PC-9 (cell line): ENCODE results near the gene EYA4.

ENCODE experiments used
- CTCF ChIP-seq: fragments of 200-600 bp; sonication (generic); conservative IDR thresholded peaks from 2 replicates; pipeline ENCODE4 v1.6.1; 2017; ENCODE audit warnings: mixed run types, antibody characterized with exemption, mild to moderate bottlenecking, moderate library complexity
- EZH2 ChIP-seq: fragments of 200-600 bp; sonication (generic); IDR thresholded peaks from 2 replicates; pipeline ENCODE4 v1.8.0; 2017; ENCODE audit warnings: antibody characterized with exemption, low read depth

GRCh38 chr6:133326584-133326983 lies 85.4 kb downstream of the EYA4 start:
- TF ChIP-seq CTCF (no peak), EZH2 (no peak)
